GM18520 (cell line): ENCODE results near the gene RBMS3.
"Not testable (repeated sequence)": the region's sequence is repeated elsewhere in the genome, so short reads cannot be mapped to it uniquely, and the experiment has no call there.

Experiments
- ATAC-seq: cut with Tn5 transposase; IDR thresholded peaks from one replicate; pipeline ENCODE4 v1.9.1; 2021; ENCODE audit not compliant: unreplicated experiment

RBMS3 gene

DNA sequence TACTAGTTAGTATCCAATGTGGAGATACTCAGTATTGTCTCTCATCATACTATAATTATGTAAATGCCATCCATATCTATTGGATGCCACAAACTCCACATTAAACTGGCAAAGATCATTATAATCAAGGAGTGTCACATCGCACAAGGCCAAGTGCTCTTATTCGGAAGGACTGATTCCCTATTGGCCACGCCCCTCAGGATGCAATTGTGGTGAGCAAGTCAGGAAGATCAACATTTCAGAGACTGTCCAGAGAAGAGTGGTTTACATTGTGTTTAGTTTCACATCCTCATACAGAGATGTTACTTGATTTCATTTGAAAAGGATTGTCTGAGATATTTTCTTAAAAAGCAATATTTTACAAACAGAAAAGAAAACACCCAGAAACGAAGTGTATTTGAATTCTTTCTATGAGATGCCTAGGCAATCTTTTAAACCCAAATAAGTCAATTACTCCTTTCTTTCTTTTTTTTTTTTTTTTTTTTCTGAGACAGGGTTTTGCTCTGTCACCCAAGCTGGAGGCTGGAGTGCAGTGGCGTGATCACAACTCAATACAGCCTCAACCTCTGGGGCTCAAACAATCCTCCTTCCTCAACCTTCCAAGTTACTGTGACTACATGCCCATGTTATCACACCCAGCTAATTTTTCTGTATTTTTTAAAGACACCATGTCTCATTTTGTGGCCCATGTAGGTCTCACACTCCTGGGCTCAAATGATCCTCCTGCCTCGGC, 369.1 kb downstream of the RBMS3 start:
- ATAC-seq, result no peak

DNA sequence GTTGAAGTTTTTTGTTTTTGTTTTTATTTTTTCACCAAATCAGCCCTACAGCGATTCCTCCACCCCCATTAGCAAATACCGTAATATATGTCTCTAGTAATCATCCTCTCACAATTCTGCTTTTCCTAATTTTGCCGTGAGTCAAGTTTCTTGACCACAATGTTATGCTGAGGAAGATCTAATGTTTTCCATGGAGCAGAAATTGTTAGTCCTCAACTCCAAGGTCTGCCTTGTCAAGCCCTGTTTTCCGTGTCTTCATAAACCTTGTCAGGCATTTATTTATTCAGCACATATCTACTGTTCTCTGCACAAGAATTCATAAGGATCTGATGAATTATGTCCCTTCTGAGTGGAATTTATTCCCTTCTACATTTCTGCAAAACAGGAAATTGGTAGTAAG, 372.8 kb downstream of the RBMS3 start:
- no peak for ATAC-seq

DNA sequence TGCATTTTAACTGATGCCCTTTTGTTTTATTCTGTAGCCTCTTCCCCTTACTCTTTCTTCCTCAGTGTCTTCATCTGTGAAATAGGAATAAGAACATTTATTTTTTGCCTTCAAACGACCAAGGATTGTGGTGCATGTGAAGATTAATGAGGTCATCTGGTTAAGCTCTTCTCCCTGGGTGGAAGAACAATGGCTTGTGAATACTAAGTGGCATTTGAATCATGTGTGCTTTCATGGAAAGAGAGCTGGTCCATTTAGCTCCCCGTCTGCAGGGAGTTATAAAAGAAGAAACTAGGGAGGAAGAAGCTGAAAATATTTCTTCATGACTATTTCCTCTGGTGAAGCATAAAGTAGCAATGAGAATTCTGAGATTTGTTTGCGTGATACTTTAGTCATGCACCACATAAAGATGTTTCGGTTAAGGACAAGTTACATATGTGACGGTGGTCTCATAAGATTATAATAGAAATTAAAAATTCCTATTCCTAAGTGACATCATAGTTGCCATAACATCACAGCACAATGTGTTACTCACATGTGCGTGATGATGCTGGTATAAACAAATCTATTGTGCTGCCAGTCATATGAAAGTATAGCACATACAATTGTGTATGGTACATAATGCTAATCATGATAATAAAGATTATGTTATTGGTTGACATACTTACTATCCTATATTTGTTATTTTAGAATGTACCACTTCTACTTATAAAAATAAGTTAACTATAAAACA, 374.3 kb downstream of the RBMS3 start:
- ATAC-seq, result no peak

DNA sequence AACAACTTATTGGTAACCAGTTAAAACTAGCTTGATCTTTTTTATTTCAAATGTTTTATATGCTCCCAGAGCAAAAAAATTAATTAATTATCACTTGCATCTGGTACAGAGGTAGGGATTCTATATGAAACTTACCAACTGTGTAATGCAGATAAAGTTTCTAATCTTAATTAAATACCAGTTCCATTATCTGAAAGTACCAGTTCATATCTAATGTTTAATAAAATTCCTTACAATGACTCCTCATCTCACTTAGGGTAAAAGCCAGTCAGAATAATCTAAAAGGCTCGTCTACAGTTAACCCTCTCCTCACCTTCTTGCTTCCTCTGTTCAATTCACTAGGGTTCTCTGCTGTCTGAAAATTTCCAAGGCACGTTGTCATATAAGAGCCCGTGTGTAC, 384.8 kb downstream of the RBMS3 start:
- ATAC-seq, result no peak

DNA sequence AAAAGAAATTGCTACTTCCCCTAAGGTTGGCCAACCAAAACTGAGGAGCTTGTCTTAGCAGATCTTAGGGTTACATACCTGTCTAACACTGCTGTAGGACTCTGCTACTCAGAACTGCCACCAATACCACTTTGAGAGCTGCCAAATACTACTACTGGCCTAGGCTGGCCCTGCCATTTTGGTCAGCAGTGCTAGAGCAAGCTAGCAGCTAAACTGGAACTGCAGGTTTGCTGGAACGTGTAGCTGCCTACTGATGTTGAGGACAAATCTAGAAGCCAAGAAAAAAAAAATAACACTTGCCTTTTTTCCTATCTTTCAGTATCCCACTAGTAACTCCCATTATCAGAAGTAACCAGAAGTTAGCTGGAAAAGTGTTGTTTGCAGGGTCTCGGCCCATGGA, 387.4 kb downstream of the RBMS3 start:
- ATAC-seq, result no peak

DNA sequence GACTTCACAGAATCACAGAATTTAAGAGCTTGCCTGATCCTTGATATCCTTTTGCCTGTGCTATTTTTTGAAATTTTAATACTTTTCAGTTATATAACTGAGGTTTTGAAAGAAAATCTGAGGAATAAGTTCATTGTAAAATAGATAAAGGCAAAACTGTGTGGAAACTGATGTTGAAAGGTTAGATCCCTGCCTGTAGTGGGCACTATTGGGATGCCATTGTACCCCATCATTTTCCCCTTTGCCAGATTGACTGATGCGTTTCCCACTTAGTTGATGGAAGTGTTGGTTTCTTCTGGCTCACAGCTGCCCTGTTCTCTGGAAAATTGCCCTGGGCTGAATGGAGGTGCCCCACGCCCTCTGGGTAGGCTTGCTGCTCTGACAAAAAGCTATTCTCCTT, 387.9 kb downstream of the RBMS3 start:
- no peak for ATAC-seq

DNA sequence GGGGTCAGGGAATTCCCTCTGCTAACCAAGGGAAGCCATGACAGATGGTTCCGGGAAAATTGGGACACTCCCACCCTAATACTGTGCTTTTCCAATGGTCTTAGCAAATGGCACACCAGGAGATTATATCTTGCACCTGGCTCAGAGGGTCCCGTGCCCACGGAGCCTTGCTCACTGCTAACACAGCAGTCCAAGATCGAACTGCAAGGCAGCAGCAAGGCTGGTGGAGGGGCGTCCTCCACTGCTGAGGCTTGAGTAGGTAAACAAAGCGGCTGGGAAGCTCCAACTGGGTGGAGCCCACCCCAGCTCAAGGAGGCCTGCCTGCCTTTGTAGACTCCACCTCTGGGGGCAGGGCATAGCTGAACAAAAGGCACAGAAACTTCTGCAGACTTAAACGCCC, 389.6 kb downstream of the RBMS3 start:
- not testable (repeated sequence) for ATAC-seq

DNA sequence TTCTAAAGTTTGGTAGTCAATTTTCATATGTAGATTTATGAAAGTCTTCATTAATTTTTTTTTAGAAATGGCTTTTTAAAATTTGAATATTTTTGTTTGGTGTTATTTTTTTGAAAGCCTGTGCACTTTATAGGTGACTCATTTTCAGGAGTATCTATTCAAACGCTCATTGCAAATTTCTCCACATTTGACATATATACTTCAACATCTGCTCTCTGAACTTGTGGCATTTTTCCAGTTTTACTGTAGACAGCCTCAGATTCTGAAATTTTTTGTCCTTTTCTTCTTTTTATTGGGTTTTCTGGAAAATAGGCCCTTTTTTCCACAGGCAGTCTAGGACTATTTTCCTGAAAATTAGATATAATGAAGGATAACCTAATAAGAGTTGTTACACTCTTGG, 396.6 kb downstream of the RBMS3 start:
- ATAC-seq, result no peak

DNA sequence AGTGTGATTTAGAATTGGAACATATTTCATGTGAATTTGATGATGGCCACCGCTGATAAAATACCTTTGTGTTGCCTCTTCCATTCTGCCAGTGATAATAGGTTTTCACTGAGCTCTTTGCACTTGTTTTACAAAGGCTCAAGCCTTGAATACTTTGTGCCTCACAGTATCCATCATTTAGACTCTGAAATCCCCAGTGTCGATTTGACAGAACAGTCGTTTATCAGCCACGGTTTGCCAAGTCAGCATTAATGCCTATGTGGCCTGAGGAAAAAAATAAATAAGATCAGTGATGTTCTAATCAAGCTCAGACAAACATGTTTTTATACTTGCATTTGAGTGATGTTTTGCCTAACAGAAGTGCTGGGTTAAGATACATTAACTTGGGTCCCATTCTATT, 399.1 kb downstream of the RBMS3 start:
- ATAC-seq, result no peak

DNA sequence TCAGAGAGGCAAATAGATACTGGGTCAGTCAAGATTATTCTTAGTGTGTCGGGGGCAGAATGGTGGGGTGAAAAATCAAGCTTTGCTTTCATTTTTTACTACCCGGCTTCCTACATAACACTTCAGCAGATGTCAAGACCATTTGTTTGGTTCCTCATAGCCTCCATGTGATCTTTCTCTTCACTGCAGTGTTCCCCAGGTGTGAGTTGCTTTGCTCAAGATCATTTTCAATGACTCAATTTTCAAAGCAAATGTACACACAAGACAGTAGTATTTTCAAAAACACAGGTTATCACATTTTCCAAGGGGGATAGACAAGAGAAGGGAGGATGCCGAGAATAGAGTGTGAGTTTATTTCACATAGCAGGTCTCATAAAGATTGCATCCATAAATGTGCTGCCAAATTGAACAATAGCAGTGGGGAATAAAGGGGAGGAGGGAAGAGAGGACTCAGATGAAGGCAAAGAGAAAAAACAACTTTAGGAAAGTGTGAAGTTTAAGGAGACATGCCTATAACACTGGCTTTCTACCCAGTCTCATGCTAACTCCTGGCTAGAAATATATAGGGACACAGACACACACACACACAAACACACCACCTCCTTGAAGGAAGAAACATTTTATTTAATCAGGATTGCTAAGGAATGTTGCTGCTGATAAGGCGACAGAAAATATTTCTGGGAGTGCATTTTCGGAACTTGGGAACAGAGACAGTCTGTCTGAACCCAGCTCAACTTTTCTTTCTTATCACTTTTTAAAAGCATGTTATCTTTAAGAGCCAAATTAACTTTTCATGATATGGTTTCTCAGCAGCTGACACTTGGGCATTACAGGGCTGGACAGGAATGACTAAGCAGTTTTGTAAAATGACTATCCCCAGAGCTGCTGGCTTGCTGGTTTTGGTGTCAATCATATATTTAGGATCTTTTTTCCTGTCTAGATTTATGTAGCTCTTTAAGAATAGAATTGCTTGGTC, 402.4 kb downstream of the RBMS3 start:
- ATAC-seq, result no peak

DNA sequence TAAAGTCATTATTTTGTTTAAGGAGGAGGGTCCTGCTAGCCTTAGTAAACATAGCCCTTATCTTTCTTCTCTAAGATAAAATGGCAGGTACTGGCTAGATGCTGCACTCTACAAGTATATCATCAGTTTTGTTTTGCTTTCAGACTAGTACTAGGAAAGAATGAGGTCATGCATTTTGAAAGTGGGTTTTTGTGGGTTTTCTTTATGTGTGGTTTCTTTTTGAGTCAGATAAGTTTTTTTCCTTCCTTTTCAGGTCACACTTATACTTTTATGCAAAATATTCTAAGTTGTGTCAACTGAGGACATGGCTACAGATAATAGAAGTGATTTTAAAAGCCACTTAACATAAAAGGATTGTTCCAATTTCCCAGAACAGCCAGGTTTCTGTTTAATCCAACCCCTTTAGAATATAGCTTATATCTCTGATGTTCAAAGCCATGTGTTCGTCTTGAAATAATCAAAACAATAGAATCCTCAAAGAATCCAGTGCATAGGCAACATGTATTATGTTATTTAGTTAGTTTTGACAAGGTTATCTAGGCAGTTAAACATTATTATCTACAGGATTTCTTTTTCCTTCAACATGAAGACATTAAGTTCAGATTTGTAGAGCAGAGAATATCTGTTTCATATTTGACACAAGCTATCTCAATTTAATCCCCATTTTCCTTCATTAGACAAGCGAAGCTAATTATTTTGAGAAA, 406.2 kb downstream of the RBMS3 start:
- peak; percentile 99 for ATAC-seq

DNA sequence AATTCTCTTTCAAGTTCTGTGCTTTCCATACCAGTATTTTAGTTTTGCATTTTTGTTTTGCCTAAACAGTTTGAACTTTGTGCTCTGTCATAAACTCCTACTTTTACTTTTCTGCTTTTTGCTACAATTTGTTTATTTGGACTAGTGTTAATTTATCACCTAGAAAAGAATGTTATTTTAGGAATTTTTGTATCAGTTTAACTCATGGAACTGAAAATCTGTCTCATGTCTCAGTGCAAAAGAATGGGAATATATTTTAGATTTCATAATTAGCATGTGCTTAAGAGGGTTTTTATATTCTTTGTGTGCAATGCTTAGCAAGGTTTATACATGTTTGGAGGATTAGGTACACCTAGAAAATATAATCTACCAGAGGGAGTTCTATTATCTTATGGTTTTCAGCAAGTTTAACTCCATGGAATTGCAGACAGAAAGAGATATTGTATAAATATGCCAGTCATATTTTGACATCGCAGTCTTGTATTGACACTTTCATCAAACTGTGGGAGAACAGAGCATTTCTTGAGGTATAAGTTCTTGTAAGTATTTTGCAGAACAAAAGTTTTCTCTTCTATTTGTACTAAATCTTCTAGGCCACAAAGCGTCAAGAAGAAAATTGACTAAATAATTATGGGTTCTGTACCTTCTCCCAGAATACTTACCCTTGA, 409.9 kb downstream of the RBMS3 start:
- no peak for ATAC-seq

DNA sequence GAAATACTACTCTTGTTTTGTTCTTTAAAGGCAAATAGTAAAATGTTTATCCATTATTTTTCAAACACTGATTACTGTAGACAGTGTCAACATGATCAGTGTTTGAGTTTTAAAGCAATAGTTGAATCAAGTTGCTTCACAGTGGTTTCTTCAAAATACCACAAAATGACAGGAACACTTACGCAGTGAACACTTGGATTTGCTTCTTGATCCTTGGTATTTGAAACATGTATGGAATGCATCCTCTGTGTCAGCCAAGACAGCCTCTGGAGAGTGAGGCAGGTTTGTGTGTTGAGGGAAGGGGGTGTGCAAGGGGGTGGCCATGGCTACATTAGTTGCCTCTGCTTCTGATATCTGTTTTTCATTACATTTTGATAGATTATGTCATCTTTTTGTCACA, 413.0 kb downstream of the RBMS3 start:
- ATAC-seq, result no peak

DNA sequence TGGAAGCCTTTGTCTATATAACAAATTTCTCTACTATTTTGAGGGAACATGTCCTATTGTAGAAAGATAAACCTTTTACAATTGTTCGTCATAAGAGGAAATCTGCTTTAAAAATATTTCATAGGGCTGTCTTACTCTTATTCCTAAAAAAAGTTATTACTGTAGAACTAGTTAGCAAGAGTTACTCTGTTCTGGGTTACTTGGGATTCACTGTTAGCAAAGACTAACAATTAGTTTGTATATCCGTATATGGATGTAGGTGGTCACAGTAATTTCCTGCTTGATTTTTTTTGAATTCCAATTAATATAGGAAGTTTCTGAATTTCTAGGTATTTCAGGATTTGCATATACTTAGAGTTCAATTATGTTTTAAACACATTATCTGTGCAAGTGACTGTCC, 413.5 kb downstream of the RBMS3 start:
- no peak for ATAC-seq

DNA sequence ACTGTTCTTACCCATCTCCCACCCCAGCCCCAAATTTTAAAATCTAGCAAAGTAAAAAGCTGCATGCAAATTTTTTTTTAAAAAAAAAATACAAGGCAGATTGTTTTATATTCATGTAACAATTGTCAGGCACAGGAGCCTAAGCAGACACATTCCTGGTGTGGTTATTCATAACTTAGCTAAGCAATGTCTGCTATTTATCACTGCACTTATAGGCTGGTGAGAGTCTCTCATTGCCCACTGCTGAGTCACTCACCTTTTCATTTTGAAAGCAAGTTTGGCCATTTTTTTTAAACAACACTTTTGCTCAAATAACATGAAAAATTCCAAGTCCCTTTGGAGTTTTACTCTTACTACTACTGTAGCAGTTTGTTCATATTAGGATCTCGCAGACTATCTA, 413.9 kb downstream of the RBMS3 start:
- ATAC-seq, result no peak

DNA sequence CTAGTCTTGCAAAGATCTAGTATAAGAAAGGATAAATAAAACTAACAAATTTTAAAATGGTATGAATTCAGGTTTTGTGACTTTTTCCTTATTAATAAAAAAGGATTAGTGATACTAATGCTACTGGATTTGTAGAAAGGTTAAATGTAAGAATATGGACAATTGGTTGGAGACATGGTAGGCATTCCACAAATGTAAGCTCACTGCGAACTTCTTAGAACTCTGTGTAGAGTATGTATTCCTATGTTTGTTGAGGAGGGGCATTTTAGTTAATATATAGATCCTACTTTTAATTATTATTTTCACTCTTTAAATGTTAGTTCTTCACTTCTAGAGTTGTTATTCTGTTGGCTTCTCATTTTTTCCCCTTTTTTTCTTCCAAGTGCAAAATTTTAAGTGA, 414.3 kb downstream of the RBMS3 start:
- ATAC-seq, result no peak

DNA sequence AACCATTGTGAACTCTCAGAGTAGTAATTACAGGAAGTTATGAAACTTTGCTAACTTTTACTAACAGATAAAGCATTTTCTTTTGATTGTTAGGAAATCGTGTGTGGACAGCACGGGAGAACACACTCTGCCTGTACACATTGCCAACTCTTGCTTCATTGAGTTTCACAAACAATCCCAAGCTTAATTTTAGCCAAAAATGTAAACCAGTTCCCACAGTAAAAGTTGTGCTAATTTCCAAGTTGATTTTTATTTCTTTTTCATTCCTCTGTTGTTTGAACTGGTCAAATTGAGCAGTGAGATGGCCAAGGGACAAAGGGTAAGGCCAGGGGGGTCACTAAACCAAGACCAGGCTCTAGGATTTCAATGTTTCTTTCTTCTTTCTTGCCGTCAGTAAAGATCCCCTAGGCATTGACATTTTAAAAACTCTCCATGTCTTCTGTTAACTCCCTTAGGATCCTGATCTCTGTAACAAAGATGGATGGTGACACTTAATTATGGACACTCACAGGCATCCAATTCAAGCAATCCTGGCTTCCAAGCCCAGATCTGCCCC, 414.9 kb downstream of the RBMS3 start:
- ATAC-seq, result no peak

DNA sequence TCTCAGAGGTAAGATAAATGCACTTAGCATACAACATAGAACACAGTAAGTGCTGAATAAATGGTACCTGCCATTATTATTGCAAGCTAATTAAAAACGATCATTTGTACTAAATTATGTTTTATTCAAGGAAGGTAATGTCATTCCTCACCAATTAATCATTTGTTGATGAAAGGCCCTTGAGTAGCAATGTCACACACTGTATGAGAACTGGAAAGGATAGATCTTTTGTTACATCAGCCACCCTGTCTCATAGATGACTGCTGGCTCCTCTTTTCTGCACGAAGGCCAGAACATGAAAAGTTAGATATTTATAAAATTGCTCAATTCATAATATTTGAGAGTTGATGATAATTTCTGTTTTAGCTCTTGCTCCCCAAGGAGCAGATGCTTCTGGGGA, 415.4 kb downstream of the RBMS3 start:
- no peak for ATAC-seq

DNA sequence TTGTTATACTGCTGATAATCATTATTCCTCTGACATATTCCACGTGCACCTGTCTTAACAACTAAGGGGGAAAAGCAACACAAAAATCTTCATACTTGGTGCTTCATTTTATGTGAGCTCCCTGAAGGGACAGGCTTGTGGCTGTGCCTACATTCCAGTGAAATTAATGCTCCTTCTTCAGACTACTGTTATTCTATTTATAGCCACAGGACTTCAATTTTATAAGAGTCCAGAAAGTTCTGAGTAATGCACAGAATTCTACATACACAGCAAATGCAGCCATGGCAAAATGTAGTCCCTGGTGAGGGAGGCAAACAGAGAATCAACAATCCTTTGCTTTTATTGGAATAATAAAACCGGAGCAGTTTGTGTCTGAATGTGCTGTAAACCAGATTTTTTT, 417.1 kb downstream of the RBMS3 start:
- ATAC-seq, result no peak

DNA sequence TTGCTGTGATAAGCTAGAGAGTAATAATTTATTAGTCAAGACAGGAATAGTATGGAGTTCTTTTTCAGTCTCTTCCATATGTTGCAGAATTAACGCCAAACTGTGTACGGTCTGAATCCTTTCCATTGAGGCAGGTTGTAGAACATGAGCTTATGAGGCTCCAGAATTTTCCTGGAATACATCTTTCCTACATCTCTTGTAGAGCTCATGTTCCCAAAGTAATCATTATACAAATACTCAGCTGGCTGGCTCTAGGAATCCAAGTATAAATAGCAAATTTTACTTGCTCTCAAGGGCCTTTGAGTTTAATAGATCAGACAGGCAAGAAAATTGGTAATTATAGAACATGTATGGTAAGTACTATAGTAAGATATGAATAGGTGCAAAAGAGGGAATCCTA, 419.4 kb downstream of the RBMS3 start:
- no peak for ATAC-seq
